ENCODE results near the gene SORL1. TPM values are rescaled to one million over a fixed set of nuclear protein-coding genes. Genes with fewer than 3 reads are reported as not detected.

The SORL1 gene
- total and polyA plus RNA-seq, 2 of the 13 experiments (the other 11 are each of a cell fraction or from before 2014, with no cell fraction given), result 21.3 to 148 TPM

- TF ChIP-seq, protein P1, sequence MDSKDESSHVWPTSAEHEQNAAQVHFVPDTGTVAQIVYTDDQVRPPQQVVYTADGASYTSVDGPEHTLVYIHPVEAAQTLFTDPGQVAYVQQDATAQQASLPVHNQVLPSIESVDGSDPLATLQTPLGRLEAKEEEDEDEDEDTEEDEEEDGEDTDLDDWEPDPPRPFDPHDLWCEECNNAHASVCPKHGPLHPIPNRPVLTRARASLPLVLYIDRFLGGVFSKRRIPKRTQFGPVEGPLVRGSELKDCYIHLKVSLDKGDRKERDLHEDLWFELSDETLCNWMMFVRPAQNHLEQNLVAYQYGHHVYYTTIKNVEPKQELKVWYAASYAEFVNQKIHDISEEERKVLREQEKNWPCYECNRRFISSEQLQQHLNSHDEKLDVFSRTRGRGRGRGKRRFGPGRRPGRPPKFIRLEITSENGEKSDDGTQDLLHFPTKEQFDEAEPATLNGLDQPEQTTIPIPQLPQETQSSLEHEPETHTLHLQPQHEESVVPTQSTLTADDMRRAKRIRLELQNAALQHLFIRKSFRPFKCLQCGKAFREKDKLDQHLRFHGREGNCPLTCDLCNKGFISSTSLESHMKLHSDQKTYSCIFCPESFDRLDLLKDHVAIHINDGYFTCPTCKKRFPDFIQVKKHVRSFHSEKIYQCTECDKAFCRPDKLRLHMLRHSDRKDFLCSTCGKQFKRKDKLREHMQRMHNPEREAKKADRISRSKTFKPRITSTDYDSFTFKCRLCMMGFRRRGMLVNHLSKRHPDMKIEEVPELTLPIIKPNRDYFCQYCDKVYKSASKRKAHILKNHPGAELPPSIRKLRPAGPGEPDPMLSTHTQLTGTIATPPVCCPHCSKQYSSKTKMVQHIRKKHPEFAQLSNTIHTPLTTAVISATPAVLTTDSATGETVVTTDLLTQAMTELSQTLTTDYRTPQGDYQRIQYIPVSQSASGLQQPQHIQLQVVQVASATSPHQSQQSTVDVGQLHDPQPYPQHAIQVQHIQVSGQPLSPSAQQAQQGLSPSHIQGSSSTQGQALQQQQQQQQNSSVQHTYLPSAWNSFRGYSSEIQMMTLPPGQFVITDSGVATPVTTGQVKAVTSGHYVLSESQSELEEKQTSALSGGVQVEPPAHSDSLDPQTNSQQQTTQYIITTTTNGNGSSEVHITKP (CRISPR knock-in tag; IDR thresholded peaks at IDR 0.05; ENCODE audit: low read depth), result 0 out of 2 replicates have a peak, but pooled peaks have one; percentile 31
- TF ChIP-seq SRSF1 (optimal IDR thresholded peaks at IDR 0.05; ENCODE audit: low read depth, low read length) (no peak), ZNF205 (CRISPR knock-in tag; IDR thresholded peaks at IDR 0.05) (no peak), ZNF552 (CRISPR knock-in tag; IDR thresholded peaks at IDR 0.05; ENCODE audit: borderline replicate concordance) (no peak), RFX5 (IDR thresholded peaks at IDR 0.05; ENCODE audit: low read depth, low read length) (no peak), CBX2 (IDR thresholded peaks at IDR 0.05; ENCODE audit: low read depth, low read length) (no peak), CBX2 (CRISPR knock-in tag; IDR thresholded peaks at IDR 0.05; ENCODE audit: low read depth) (no peak), SAFB2 (CRISPR knock-in tag; IDR thresholded peaks at IDR 0.05; ENCODE audit: borderline replicate concordance, low read depth) (no peak), ZNF44 (CRISPR knock-in tag; IDR thresholded peaks at IDR 0.05) (no peak), XRCC5 (optimal IDR thresholded peaks at IDR 0.05; ENCODE audit: low read length) (no peak), IKZF1 (IDR thresholded peaks at IDR 0.05) (no peak)
- TF ChIP-seq, protein P2, sequence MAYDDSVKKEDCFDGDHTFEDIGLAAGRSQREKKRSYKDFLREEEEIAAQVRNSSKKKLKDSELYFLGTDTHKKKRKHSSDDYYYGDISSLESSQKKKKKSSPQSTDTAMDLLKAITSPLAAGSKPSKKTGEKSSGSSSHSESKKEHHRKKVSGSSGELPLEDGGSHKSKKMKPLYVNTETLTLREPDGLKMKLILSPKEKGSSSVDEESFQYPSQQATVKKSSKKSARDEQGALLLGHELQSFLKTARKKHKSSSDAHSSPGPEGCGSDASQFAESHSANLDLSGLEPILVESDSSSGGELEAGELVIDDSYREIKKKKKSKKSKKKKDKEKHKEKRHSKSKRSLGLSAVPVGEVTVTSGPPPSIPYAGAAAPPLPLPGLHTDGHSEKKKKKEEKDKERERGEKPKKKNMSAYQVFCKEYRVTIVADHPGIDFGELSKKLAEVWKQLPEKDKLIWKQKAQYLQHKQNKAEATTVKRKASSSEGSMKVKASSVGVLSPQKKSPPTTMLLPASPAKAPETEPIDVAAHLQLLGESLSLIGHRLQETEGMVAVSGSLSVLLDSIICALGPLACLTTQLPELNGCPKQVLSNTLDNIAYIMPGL (CRISPR knock-in tag; IDR thresholded peaks at IDR 0.05; ENCODE audit: borderline replicate concordance in 1 of 2, low read depth in 1 of 2), result no peak
- TF ChIP-seq, protein P3, sequence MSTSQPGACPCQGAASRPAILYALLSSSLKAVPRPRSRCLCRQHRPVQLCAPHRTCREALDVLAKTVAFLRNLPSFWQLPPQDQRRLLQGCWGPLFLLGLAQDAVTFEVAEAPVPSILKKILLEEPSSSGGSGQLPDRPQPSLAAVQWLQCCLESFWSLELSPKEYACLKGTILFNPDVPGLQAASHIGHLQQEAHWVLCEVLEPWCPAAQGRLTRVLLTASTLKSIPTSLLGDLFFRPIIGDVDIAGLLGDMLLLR (CRISPR knock-in tag; IDR thresholded peaks at IDR 0.05), result no peak
- TF ChIP-seq, protein P4, sequence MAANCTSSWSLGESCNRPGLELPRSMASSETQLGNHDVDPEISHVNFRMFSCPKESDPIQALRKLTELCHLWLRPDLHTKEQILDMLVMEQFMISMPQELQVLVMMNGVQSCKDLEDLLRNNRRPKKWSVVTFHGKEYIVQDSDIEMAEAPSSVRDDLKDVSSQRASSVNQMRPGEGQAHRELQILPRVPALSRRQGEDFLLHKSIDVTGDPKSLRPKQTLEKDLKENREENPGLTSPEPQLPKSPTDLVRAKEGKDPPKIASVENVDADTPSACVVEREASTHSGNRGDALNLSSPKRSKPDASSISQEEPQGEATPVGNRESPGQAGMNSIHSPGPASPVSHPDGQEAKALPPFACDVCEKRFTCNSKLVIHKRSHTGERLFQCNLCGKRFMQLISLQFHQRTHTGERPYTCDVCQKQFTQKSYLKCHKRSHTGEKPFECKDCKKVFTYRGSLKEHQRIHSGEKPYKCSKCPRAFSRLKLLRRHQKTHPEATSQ (CRISPR knock-in tag; IDR thresholded peaks at IDR 0.05; ENCODE audit: borderline replicate concordance), result no peak
- TF ChIP-seq, protein P5, sequence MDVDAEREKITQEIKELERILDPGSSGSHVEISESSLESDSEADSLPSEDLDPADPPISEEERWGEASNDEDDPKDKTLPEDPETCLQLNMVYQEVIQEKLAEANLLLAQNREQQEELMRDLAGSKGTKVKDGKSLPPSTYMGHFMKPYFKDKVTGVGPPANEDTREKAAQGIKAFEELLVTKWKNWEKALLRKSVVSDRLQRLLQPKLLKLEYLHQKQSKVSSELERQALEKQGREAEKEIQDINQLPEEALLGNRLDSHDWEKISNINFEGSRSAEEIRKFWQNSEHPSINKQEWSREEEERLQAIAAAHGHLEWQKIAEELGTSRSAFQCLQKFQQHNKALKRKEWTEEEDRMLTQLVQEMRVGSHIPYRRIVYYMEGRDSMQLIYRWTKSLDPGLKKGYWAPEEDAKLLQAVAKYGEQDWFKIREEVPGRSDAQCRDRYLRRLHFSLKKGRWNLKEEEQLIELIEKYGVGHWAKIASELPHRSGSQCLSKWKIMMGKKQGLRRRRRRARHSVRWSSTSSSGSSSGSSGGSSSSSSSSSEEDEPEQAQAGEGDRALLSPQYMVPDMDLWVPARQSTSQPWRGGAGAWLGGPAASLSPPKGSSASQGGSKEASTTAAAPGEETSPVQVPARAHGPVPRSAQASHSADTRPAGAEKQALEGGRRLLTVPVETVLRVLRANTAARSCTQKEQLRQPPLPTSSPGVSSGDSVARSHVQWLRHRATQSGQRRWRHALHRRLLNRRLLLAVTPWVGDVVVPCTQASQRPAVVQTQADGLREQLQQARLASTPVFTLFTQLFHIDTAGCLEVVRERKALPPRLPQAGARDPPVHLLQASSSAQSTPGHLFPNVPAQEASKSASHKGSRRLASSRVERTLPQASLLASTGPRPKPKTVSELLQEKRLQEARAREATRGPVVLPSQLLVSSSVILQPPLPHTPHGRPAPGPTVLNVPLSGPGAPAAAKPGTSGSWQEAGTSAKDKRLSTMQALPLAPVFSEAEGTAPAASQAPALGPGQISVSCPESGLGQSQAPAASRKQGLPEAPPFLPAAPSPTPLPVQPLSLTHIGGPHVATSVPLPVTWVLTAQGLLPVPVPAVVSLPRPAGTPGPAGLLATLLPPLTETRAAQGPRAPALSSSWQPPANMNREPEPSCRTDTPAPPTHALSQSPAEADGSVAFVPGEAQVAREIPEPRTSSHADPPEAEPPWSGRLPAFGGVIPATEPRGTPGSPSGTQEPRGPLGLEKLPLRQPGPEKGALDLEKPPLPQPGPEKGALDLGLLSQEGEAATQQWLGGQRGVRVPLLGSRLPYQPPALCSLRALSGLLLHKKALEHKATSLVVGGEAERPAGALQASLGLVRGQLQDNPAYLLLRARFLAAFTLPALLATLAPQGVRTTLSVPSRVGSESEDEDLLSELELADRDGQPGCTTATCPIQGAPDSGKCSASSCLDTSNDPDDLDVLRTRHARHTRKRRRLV (CRISPR knock-in tag; IDR thresholded peaks at IDR 0.05), result no peak
Observed at GRCh38 chr11:121476379-121477032, 24.4 kb downstream of the SORL1 start (continued).

Data from HepG2 (cell line).